Progenitor cell of endocrine pancreas (in vitro differentiated cells): ENCODE measurements around the gene RGS7. TPM values are rescaled to one million over a fixed set of nuclear protein-coding genes. Genes with fewer than 3 reads are reported as not detected.
"Not testable (repeated sequence)": the region's sequence is repeated elsewhere in the genome, so short reads cannot be mapped to it uniquely, and the experiment has no call there.

Experiments used
- DNase-seq: peaks from one replicate; pipeline ENCODE4 v3.0.0; 2021; ENCODE audit warnings: low spot score; ENCODE audit not compliant: unreplicated experiment
- H3K27ac Mint-ChIP-seq: 2 replicates; pipeline ENCODE4 v1.8.0; 2021; ENCODE audit warnings: mild to moderate bottlenecking, moderate library complexity, mixed read lengths
- H3K27me3 Mint-ChIP-seq: 2 replicates; pipeline ENCODE4 v1.8.0; 2021; ENCODE audit warnings: mixed read lengths
- H3K36me3 Mint-ChIP-seq: 2 replicates; pipeline ENCODE4 v1.8.0; 2022; ENCODE audit warnings: mixed read lengths; ENCODE audit not compliant: insufficient read depth
- H3K4me1 Mint-ChIP-seq: 2 replicates; pipeline ENCODE4 v1.8.0; 2021; ENCODE audit warnings: low read depth, mixed read lengths
- H3K4me3 Mint-ChIP-seq: 2 replicates; pipeline ENCODE4 v1.8.0; 2021; ENCODE audit warnings: low read depth, mild to moderate bottlenecking, moderate library complexity, mixed read lengths
- H3K9me3 Mint-ChIP-seq: 2 replicates; pipeline ENCODE4 v1.8.0; 2021; ENCODE audit warnings: low read depth, mixed read lengths
- total RNA-seq: library from RNA; stranded (reverse); gene quantifications from 2 replicates; pipeline ENCODE4 v1.2.1, GENCODE V29; 2021
- TF ChIP-seq, protein P1 (sequence below): fragments of 200-600 bp; sonication (generic); IDR thresholded peaks from one replicate; pipeline ENCODE4 v1.5.0; 2021; ENCODE audit warnings: antibody characterized with exemption, mild to moderate bottlenecking; ENCODE audit not compliant: unreplicated experiment

The RGS7 gene
- total RNA-seq, 1 donor from 2014 or later: 2.4 TPM

DNA sequence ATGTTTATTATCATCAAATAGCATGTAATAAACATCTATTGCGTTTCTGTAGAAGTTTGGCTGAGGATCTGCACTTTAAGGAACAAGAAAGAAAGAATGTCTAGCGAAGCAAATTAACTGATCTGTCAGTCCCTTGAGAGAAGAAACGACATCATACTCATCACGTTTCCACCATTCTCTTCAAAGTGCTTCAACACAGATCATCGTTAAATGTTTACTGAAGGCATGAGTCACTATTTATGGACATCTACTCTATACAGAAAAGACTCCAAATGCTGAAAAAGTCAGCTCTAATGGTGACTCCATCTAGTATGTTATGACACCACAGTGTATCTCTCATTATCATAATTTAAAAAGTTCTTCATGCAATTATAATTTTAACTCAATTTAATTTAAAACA lies 369.1 kb downstream of the RGS7 start:
- Mint-ChIP-seq H3K27me3 (no peaks in the 10 kb centered on the region), H3K36me3 (no peaks in the 10 kb centered on the region), H3K4me1 (no peaks in the 10 kb centered on the region), H3K4me3 (no peak overlapping the region), H3K9me3 (no peaks in the 10 kb centered on the region), H3K27ac (no peak overlapping the region)
- TF ChIP-seq, protein P1, sequence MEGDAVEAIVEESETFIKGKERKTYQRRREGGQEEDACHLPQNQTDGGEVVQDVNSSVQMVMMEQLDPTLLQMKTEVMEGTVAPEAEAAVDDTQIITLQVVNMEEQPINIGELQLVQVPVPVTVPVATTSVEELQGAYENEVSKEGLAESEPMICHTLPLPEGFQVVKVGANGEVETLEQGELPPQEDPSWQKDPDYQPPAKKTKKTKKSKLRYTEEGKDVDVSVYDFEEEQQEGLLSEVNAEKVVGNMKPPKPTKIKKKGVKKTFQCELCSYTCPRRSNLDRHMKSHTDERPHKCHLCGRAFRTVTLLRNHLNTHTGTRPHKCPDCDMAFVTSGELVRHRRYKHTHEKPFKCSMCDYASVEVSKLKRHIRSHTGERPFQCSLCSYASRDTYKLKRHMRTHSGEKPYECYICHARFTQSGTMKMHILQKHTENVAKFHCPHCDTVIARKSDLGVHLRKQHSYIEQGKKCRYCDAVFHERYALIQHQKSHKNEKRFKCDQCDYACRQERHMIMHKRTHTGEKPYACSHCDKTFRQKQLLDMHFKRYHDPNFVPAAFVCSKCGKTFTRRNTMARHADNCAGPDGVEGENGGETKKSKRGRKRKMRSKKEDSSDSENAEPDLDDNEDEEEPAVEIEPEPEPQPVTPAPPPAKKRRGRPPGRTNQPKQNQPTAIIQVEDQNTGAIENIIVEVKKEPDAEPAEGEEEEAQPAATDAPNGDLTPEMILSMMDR: no peak
- DNase-seq: no peak

DNA sequence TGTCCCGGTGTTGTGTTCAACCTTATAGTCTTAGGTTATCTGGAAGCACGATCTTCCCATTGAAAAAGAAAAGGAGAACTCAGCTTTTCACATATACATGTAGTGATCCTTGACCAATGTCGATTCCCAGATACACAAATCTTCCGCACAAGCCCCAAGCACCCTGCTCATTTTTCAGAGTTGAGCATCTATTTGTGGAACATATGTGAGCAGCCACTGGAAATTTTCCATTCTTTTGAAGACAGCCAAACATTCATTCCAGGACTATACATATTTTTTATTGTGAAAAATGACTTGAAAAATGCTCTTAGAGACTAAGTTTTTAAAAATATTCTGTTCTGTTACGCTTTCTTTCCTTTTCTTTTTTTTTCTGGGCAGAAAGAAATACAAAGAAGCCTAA lies 371.9 kb downstream of the RGS7 start:
- TF ChIP-seq, protein P1: no peak
- H3K27me3 Mint-ChIP-seq: no peaks in the 10 kb centered on the region
- H3K4me1 Mint-ChIP-seq: no peaks in the 10 kb centered on the region
- no peaks in the 10 kb centered on the region for H3K36me3 Mint-ChIP-seq
- no peak overlapping the region for H3K4me3 Mint-ChIP-seq
- no peaks in the 10 kb centered on the region for H3K9me3 Mint-ChIP-seq
- DNase-seq: no peak
- no peak overlapping the region for H3K27ac Mint-ChIP-seq

DNA sequence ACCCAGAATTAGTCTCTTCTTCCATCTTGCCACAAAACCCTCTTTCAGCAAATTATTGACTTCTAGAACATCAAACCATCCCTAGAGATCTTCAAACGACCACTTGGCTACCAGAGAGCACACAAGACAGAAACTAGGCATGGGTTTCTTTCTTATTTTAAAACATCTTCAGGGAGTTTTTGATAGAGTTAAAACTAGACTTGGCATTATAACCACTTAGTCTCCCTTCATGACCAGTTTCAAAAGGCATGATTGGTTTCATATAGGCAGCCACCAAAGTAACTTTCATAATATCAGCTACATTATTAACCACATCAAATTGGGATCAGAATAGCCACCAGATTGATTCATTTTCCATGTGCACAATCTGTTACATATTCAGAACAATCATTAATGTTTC lies 376.7 kb downstream of the RGS7 start:
- TF ChIP-seq, protein P1: no peak
- H3K9me3 Mint-ChIP-seq: no peaks in the 10 kb centered on the region
- no peak overlapping the region for H3K4me3 Mint-ChIP-seq
- no peaks in the 10 kb centered on the region for H3K4me1 Mint-ChIP-seq
- H3K27me3 Mint-ChIP-seq: no peaks in the 10 kb centered on the region
- no peak overlapping the region for H3K27ac Mint-ChIP-seq
- no peaks in the 10 kb centered on the region for H3K36me3 Mint-ChIP-seq
- no peak for DNase-seq

DNA sequence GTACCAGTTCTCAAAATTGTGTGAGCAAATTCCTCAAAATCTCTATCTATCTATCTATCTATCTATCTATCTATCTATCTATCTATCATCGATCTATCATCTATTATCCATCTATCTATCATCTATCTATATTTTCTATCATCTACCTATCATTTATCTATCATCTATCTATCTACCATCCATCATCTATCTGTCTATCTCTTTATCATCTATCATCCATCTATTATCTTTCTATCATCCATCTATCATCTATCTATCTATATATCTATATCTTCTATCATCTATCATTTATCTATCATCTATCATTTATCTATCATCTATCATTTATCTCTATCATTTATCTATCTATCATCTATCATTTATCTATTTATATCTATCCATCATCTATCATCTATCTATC lies 380.3 kb downstream of the RGS7 start:
- no peak overlapping the region for H3K27ac Mint-ChIP-seq
- no peaks in the 10 kb centered on the region for H3K9me3 Mint-ChIP-seq
- H3K36me3 Mint-ChIP-seq: no peaks in the 10 kb centered on the region
- no peaks in the 10 kb centered on the region for H3K4me1 Mint-ChIP-seq
- no peak overlapping the region for H3K4me3 Mint-ChIP-seq
- no peaks in the 10 kb centered on the region for H3K27me3 Mint-ChIP-seq
- TF ChIP-seq, protein P1: no peak
- no peak for DNase-seq

DNA sequence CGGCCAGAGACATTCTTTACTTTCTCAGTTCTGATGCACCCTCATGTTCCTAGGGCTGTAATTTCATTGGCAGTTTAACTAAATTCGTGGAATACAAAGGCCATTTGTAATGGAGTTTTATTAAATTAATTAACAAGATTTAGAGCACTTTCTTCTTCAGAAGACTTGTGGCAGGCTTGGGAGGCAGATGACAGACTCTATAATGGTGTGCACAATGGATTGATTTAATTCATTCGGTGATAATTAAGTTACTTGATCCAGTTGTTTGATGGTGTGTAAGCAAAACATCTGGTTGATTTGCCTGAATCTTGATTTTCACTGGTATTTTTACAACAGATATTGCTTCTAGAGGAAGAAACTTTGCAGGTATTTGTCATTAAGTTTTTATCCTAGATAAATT lies 383.1 kb downstream of the RGS7 start:
- Mint-ChIP-seq H3K9me3 (no peaks in the 10 kb centered on the region), H3K27me3 (no peaks in the 10 kb centered on the region), H3K4me3 (no peak overlapping the region), H3K4me1 (no peaks in the 10 kb centered on the region), H3K36me3 (no peaks in the 10 kb centered on the region), H3K27ac (no peak overlapping the region)
- TF ChIP-seq, protein P1: no peak
- no peak for DNase-seq

DNA sequence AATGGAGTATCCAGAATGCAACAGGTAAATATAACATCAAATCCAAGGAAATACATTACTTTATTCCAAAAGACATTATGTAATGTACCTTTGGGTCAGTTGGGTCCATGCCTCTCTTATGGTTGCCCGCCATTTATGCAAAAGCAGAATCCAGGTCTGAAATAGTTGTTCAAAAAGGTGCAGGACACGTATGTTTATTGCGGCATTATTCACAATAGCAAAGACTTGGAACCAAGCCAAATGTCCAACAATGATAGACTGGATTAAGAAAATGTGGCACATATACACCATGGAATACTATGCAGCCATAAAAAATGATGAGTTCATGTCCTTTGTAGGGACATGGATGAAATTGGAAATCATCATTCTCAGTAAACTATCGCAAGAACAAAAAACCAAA lies 384.9 kb downstream of the RGS7 start:
- not testable (repeated sequence) for H3K27ac Mint-ChIP-seq, DNase-seq, H3K4me1 Mint-ChIP-seq, H3K27me3 Mint-ChIP-seq, H3K9me3 Mint-ChIP-seq, H3K4me3 Mint-ChIP-seq, H3K36me3 Mint-ChIP-seq
